ENCODE data around the gene C5orf47.

C5orf47 gene, protein sequence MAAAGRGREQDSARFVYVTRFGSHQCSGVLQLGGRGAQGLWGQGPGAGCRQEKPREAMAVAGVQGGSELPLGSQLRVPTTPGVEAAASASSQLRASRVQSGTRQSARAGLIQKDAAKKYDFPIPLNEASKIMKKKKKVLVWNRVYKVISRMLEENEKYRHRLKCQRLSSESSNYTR

GRCh38 chr5:173988554-173989431 is at the start of gene C5orf47:
Gene C5orf47 (plus strand): TSS chr5:173989170. CDS start chr5:173989264, 94 bp downstream.
- ATAC-seq (ENCODE audit: low read depth) (no peak), DNase-seq (ENCODE audit: low spot score) (no peak)
- H3K27me3 ChIP-seq (ENCODE audit: insufficient read depth, poor library complexity, severe bottlenecking): peaks cover 13% of the 10 kb centered on the region
- H3K4me3 ChIP-seq (ENCODE audit: severe bottlenecking): no peak within 1 kb of the TSS
- no peaks in the 10 kb centered on the region for H3K36me3 ChIP-seq (ENCODE audit: low read depth)
- no peaks in the 10 kb centered on the region for H3K9me3 ChIP-seq (ENCODE audit: severe bottlenecking)
- TF ChIP-seq, protein P1, sequence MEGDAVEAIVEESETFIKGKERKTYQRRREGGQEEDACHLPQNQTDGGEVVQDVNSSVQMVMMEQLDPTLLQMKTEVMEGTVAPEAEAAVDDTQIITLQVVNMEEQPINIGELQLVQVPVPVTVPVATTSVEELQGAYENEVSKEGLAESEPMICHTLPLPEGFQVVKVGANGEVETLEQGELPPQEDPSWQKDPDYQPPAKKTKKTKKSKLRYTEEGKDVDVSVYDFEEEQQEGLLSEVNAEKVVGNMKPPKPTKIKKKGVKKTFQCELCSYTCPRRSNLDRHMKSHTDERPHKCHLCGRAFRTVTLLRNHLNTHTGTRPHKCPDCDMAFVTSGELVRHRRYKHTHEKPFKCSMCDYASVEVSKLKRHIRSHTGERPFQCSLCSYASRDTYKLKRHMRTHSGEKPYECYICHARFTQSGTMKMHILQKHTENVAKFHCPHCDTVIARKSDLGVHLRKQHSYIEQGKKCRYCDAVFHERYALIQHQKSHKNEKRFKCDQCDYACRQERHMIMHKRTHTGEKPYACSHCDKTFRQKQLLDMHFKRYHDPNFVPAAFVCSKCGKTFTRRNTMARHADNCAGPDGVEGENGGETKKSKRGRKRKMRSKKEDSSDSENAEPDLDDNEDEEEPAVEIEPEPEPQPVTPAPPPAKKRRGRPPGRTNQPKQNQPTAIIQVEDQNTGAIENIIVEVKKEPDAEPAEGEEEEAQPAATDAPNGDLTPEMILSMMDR (IDR thresholded peaks at IDR 0.05; ENCODE audit: poor library complexity, severe bottlenecking): no peak
- no peaks in the 10 kb centered on the region for H3K4me1 ChIP-seq (ENCODE audit: insufficient read depth, poor library complexity, severe bottlenecking)
- no peak within 1 kb of the TSS for H3K27ac ChIP-seq (ENCODE audit: poor library complexity, severe bottlenecking)

DNA sequence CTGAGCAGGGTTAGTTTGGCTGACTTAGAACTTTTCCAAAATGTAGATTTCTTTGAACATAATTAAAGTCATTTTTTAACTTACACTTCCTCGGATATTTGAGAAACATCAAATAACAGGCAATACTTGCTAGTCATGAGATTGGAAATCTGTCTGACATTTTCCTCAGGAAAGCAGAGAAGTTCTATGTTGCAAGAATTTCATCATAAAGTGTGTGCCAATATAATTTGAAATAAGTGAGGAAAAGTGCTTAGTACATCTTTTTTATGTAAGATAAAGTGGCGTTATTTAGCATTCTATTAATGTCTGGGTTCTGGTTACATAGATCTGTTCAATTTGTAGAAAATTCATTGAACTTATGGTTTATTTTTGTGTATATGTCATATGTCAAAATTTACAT is 48.7 kb upstream of the C5orf47 start:
- no peak overlapping the region for H3K4me3 ChIP-seq (ENCODE audit: severe bottlenecking)
- TF ChIP-seq, protein P1 (IDR thresholded peaks at IDR 0.05; ENCODE audit: poor library complexity, severe bottlenecking): no peak
- no peaks in the 10 kb centered on the region for H3K4me1 ChIP-seq (ENCODE audit: insufficient read depth, poor library complexity, severe bottlenecking)
- ATAC-seq (ENCODE audit: low read depth) (no peak), DNase-seq (ENCODE audit: low spot score) (no peak)
- no peaks in the 10 kb centered on the region for H3K9me3 ChIP-seq (ENCODE audit: severe bottlenecking)
- H3K27me3 ChIP-seq (ENCODE audit: insufficient read depth, poor library complexity, severe bottlenecking): no peaks in the 10 kb centered on the region
- H3K27ac ChIP-seq (ENCODE audit: poor library complexity, severe bottlenecking): no peak overlapping the region
- no peaks in the 10 kb centered on the region for H3K36me3 ChIP-seq (ENCODE audit: low read depth)

DNA sequence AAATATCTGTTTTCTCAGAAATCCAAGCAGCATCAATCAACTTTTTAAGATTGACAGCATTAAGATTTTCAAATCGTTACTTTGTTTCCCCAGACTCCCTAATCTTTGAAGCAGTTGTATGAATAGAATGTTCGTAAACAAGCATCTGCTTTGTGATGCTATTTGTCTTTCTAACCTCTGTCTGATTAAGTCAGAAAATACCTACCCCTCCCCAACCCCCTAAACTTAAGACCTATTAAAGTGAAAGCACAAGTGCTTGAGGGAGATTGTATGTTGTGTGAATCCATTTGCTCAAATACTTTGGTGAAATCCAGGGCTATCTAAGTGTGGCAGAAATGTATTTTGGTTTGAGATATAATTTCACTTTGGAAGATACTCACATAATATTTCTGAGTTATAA is 47.9 kb upstream of the C5orf47 start:
- DNase-seq (ENCODE audit: low spot score) (no peak), ATAC-seq (ENCODE audit: low read depth) (no peak)
- no peaks in the 10 kb centered on the region for H3K4me1 ChIP-seq (ENCODE audit: insufficient read depth, poor library complexity, severe bottlenecking)
- no peaks in the 10 kb centered on the region for H3K27me3 ChIP-seq (ENCODE audit: insufficient read depth, poor library complexity, severe bottlenecking)
- H3K9me3 ChIP-seq (ENCODE audit: severe bottlenecking): no peaks in the 10 kb centered on the region
- no peak overlapping the region for H3K4me3 ChIP-seq (ENCODE audit: severe bottlenecking)
- no peaks in the 10 kb centered on the region for H3K36me3 ChIP-seq (ENCODE audit: low read depth)
- TF ChIP-seq, protein P1 (IDR thresholded peaks at IDR 0.05; ENCODE audit: poor library complexity, severe bottlenecking): no peak
- H3K27ac ChIP-seq (ENCODE audit: poor library complexity, severe bottlenecking): no peak overlapping the region

DNA sequence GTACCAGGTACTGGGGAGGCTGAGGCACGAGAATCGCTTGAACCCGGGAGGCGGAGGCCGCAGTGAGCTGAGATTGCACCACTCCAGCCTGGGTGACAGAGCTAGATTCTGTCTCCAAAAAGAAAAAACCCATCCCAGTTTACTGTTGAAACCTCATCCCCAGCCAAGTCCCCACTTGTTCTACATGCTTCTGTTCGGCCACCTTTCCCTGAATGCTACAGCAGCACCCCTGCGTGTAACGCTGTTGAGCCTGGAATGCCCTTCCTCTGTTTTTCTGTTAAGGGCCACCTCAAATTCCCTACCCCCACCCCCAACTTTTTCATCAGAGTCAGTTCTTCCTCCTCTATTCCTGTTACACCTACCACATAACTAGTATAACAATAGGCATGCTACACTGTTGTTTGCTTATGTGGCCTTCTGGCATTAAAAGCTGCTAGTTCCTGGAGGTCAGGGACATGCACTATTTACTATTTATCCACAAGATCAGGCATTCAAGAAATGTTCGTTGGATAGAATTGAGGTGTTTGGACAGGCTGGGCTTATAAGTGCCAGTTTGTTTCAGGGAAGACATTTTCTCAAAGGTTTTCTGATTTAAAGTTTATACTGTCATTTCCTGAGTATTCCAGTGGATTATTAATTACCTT is 47.1 kb upstream of the C5orf47 start:
- DNase-seq (ENCODE audit: low spot score) (no peak), ATAC-seq (ENCODE audit: low read depth) (no peak)
- no peaks in the 10 kb centered on the region for H3K9me3 ChIP-seq (ENCODE audit: severe bottlenecking)
- TF ChIP-seq, protein P1 (IDR thresholded peaks at IDR 0.05; ENCODE audit: poor library complexity, severe bottlenecking): no peak
- H3K4me3 ChIP-seq (ENCODE audit: severe bottlenecking): no peak overlapping the region
- H3K27me3 ChIP-seq (ENCODE audit: insufficient read depth, poor library complexity, severe bottlenecking): no peaks in the 10 kb centered on the region
- H3K36me3 ChIP-seq (ENCODE audit: low read depth): no peaks in the 10 kb centered on the region
- H3K4me1 ChIP-seq (ENCODE audit: insufficient read depth, poor library complexity, severe bottlenecking): no peaks in the 10 kb centered on the region
- no peak overlapping the region for H3K27ac ChIP-seq (ENCODE audit: poor library complexity, severe bottlenecking)
